Measurements from ENCODE around the gene GFRA1.

GFRA1 gene

DNA sequence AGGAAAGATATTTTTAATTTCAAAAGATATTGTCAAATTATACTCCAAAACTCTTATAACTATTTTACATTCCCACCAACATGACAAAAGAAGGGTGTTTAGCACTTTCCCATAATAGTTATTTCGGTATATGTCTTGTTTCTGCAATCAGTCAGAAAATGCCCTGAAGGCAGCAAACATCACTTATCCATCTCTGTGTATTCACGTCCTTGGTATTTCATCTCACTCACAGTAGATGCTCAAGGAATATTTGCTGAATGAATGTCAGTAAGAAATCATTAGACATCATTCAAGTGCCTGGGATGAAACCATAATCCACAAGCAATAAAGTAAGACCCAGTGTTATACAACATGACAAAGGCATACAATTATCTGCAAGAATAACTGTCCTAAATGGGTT lies 112.7 kb downstream of the GFRA1 start:
- Histone ChIP-seq H4K20me1 (ENCODE audit: insufficient read depth) (no peaks in the 10 kb centered on the region), H3K4me1 (ENCODE audit: low read depth, poor library complexity, severe bottlenecking) (no peaks in the 10 kb centered on the region), H3K9ac (no peak overlapping the region), H3K36me3 (ENCODE audit: insufficient read depth) (no peaks in the 10 kb centered on the region), H3K79me2 (ENCODE audit: insufficient read depth, low read depth) (no peaks in the 10 kb centered on the region), H3K4me2 (no peak overlapping the region), H2AFZ (ENCODE audit: low read depth) (no peak overlapping the region), H3K27ac (no peak overlapping the region), H3K4me3 (IDR thresholded peaks at IDR 0.05; ENCODE audit: insufficient read depth, low read depth, low read length) (no peak overlapping the region), H3K27me3 (ENCODE audit: insufficient read depth, low read depth) (no peaks in the 10 kb centered on the region)
- TF ChIP-seq, protein P1, sequence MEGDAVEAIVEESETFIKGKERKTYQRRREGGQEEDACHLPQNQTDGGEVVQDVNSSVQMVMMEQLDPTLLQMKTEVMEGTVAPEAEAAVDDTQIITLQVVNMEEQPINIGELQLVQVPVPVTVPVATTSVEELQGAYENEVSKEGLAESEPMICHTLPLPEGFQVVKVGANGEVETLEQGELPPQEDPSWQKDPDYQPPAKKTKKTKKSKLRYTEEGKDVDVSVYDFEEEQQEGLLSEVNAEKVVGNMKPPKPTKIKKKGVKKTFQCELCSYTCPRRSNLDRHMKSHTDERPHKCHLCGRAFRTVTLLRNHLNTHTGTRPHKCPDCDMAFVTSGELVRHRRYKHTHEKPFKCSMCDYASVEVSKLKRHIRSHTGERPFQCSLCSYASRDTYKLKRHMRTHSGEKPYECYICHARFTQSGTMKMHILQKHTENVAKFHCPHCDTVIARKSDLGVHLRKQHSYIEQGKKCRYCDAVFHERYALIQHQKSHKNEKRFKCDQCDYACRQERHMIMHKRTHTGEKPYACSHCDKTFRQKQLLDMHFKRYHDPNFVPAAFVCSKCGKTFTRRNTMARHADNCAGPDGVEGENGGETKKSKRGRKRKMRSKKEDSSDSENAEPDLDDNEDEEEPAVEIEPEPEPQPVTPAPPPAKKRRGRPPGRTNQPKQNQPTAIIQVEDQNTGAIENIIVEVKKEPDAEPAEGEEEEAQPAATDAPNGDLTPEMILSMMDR (conservative IDR thresholded peaks at IDR 0.05; ENCODE audit: low read depth, low read length): no peak

DNA sequence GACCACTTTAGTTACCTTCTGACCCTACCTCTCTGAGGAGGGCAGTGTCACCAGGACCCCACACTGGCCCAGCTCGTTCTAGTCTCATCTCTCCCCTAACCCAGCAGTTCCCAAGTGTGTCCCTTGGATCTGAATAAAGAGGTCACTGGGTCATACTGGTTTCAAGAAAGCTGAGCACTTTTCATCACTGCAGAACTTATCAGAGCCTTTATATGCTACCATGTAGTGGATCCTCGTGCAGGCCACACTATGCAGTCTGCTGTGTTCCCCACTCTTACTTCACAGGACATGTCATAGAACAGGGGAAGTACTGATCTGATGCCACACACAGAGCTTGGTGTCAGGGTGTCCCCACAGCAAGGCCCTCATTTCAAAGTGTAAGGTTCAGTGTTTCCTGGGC lies 113.8 kb downstream of the GFRA1 start:
- Histone ChIP-seq H4K20me1 (ENCODE audit: insufficient read depth) (no peaks in the 10 kb centered on the region), H3K4me1 (ENCODE audit: low read depth, poor library complexity, severe bottlenecking) (no peaks in the 10 kb centered on the region), H2AFZ (ENCODE audit: low read depth) (no peak overlapping the region), H3K9ac (no peak overlapping the region), H3K79me2 (ENCODE audit: insufficient read depth, low read depth) (no peaks in the 10 kb centered on the region), H3K27ac (no peak overlapping the region), H3K27me3 (ENCODE audit: insufficient read depth, low read depth) (no peaks in the 10 kb centered on the region), H3K36me3 (ENCODE audit: insufficient read depth) (no peaks in the 10 kb centered on the region), H3K4me2 (no peak overlapping the region), H3K4me3 (IDR thresholded peaks at IDR 0.05; ENCODE audit: insufficient read depth, low read depth, low read length) (no peak overlapping the region)
- TF ChIP-seq, protein P1 (conservative IDR thresholded peaks at IDR 0.05; ENCODE audit: low read depth, low read length): no peak

DNA sequence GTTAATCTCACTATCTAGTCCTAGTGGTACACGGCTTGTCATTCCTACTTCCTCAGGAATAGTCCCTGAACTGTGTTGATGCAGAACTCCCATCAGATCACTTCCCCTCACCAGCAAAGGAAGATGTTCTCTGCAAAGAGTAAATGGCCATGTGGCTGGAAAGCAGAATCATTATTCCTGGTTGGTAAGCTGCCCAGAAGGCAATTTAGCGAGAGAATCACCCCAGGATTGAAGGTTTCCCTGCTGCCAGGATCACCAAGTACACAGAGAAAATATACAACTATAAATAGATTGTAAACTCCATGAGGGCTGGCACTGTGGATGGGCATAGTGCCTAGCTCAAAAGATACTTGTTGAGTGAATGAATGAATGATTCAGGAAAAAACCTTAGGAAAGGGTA lies 115.0 kb downstream of the GFRA1 start:
- H3K27ac ChIP-seq: no peak overlapping the region
- H3K4me2 ChIP-seq: no peak overlapping the region
- H3K4me3 ChIP-seq (IDR thresholded peaks at IDR 0.05; ENCODE audit: insufficient read depth, low read depth, low read length): no peak overlapping the region
- H3K9ac ChIP-seq: no peak overlapping the region
- no peaks in the 10 kb centered on the region for H3K79me2 ChIP-seq (ENCODE audit: insufficient read depth, low read depth)
- H4K20me1 ChIP-seq (ENCODE audit: insufficient read depth): no peaks in the 10 kb centered on the region
- no peaks in the 10 kb centered on the region for H3K27me3 ChIP-seq (ENCODE audit: insufficient read depth, low read depth)
- TF ChIP-seq, protein P1 (conservative IDR thresholded peaks at IDR 0.05; ENCODE audit: low read depth, low read length): no peak
- H3K36me3 ChIP-seq (ENCODE audit: insufficient read depth): no peaks in the 10 kb centered on the region
- H3K4me1 ChIP-seq (ENCODE audit: low read depth, poor library complexity, severe bottlenecking): no peaks in the 10 kb centered on the region
- H2AFZ ChIP-seq (ENCODE audit: low read depth): no peak overlapping the region

DNA sequence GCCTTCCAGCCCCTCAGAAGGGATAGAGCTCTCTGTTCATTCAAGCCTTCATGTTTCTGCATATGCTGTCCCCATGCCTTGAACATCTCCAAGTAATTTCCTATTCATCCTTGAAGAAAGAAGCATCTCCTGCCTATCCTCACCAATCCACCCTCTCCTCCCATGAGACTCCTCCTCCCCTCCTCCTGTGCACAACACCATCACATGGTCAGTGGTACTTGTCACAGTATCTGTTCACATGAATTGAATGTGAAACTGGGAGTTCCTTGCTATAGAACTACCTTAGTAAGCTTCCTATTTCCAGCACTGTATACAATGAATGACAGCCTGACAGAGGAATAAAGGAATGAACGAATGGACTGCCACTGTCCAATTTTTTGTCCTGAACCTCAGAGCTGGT lies 115.5 kb downstream of the GFRA1 start:
- no peaks in the 10 kb centered on the region for H3K27me3 ChIP-seq (ENCODE audit: insufficient read depth, low read depth)
- H3K79me2 ChIP-seq (ENCODE audit: insufficient read depth, low read depth): no peaks in the 10 kb centered on the region
- no peak overlapping the region for H3K4me3 ChIP-seq (IDR thresholded peaks at IDR 0.05; ENCODE audit: insufficient read depth, low read depth, low read length)
- no peaks in the 10 kb centered on the region for H3K4me1 ChIP-seq (ENCODE audit: low read depth, poor library complexity, severe bottlenecking)
- H4K20me1 ChIP-seq (ENCODE audit: insufficient read depth): no peaks in the 10 kb centered on the region
- no peak overlapping the region for H3K4me2 ChIP-seq
- H3K27ac ChIP-seq: no peak overlapping the region
- no peak overlapping the region for H2AFZ ChIP-seq (ENCODE audit: low read depth)
- H3K9ac ChIP-seq: no peak overlapping the region
- TF ChIP-seq, protein P1 (conservative IDR thresholded peaks at IDR 0.05; ENCODE audit: low read depth, low read length): no peak
- no peaks in the 10 kb centered on the region for H3K36me3 ChIP-seq (ENCODE audit: insufficient read depth)

DNA sequence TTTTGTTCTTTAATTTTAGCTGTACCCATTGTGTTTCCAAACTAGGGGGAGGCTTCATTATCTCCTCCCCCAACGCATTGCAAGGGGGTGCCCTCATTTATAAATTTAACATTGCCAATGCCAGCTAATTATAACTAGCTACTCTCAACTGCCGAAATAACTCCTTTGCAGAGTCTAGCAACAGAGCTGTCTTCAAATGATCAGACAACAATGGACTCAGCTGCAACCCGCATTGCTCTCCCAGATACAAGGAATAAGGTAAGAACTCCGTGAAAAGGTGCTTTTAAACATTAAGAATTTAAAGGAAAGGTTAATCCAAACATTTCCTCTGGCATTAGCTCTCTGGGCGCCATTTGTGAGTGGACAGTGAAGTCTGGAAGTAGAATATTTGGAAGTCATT lies 116.2 kb downstream of the GFRA1 start:
- Histone ChIP-seq H3K9ac (no peak overlapping the region), H4K20me1 (ENCODE audit: insufficient read depth) (no peaks in the 10 kb centered on the region), H3K79me2 (ENCODE audit: insufficient read depth, low read depth) (no peaks in the 10 kb centered on the region), H3K4me1 (ENCODE audit: low read depth, poor library complexity, severe bottlenecking) (no peaks in the 10 kb centered on the region), H3K4me2 (no peak overlapping the region), H3K27ac (no peak overlapping the region), H3K36me3 (ENCODE audit: insufficient read depth) (no peaks in the 10 kb centered on the region), H3K4me3 (IDR thresholded peaks at IDR 0.05; ENCODE audit: insufficient read depth, low read depth, low read length) (no peak overlapping the region), H3K27me3 (ENCODE audit: insufficient read depth, low read depth) (no peaks in the 10 kb centered on the region), H2AFZ (ENCODE audit: low read depth) (no peak overlapping the region)
- TF ChIP-seq, protein P1 (conservative IDR thresholded peaks at IDR 0.05; ENCODE audit: low read depth, low read length): no peak

Measured in KMS-11 (cell line).